Measurements from ENCODE around the gene CERS1. TPM values are rescaled to one million over a fixed set of nuclear protein-coding genes. Genes with fewer than 3 reads are reported as not detected.

CERS1 gene
- total RNA-seq, 2 donors from 2014 or later: 0.79 to 1.6 TPM

DNA sequence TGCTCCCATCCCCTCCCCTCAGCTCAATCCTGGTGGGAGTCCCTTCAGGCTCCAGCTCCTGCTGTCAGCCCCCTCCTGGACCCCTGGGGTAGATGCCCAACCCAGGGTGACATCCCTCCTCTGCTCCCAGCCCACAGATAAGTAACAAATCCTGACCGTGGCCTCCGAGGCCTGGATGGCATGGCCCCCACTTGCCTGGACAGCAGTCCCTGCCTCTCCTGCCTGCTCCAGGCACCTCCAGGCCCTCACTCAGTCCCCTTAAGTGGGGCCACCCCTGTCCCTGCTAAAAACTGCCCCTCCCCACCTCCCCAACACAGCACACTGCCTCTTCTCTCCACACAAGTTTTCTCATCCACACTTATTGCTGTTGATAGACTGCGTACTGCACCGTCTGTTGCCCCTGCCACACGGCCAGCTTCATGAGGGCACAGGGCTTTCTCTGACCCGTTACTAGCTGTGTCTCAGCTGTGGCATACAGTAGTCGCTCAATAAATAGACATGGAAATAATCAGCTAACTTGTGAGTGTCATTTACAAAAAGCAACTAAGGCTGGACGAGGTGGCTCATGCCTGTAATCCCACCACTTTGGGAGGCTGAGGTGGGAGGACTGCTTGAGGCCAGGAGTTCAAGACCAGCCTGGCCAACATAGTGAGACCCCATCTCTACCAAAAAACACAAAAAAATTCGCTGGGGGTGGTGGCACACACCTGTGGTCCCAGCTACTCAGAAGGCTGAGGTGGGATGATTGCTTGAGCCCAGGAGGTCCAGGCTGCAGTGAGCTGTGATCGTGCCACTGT lies 5.8 kb downstream of the CERS1 start:
- Histone ChIP-seq H3K4me3 (no peak overlapping the region), H3K27ac (no peak overlapping the region), H3K9me3 (no peaks in the 10 kb centered on the region), H3K27me3 (no peaks in the 10 kb centered on the region), H3K4me1 (peaks cover 0 to 16% of the 10 kb centered on the region in 2 donors), H3K36me3 (no peaks in the 10 kb centered on the region)
- no peak for DNase-seq (ENCODE audit: low spot score)
- TF ChIP-seq, protein P1, sequence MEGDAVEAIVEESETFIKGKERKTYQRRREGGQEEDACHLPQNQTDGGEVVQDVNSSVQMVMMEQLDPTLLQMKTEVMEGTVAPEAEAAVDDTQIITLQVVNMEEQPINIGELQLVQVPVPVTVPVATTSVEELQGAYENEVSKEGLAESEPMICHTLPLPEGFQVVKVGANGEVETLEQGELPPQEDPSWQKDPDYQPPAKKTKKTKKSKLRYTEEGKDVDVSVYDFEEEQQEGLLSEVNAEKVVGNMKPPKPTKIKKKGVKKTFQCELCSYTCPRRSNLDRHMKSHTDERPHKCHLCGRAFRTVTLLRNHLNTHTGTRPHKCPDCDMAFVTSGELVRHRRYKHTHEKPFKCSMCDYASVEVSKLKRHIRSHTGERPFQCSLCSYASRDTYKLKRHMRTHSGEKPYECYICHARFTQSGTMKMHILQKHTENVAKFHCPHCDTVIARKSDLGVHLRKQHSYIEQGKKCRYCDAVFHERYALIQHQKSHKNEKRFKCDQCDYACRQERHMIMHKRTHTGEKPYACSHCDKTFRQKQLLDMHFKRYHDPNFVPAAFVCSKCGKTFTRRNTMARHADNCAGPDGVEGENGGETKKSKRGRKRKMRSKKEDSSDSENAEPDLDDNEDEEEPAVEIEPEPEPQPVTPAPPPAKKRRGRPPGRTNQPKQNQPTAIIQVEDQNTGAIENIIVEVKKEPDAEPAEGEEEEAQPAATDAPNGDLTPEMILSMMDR (IDR thresholded peaks at IDR 0.05): no peak

DNA sequence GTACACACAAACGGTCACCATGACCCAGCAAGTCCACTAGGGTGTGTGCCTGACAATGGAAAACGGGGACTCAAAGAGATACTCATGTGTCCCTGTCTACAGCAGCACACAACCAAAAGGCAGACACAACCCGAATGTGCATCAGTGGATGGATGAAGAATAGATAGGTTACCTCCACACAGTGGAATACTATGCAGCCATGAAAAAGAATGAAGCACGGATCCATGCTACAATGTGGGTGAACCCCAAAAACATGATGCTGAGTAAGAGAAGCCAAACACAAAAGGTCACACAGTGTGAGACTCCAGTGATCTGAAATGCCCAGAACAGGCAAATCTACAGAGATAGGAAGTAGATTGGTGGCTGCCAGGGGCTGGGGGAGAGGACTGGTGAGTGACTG lies 9.0 kb downstream of the CERS1 start:
- H3K36me3 ChIP-seq: no peaks in the 10 kb centered on the region
- H3K4me1 ChIP-seq: no peaks in the 10 kb centered on the region
- no peak overlapping the region for H3K27ac ChIP-seq
- H3K9me3 ChIP-seq: no peaks in the 10 kb centered on the region
- H3K4me3 ChIP-seq: no peak overlapping the region
- DNase-seq (ENCODE audit: low spot score): no peak
- H3K27me3 ChIP-seq: no peaks in the 10 kb centered on the region
- TF ChIP-seq, protein P1 (IDR thresholded peaks at IDR 0.05): no peak

DNA sequence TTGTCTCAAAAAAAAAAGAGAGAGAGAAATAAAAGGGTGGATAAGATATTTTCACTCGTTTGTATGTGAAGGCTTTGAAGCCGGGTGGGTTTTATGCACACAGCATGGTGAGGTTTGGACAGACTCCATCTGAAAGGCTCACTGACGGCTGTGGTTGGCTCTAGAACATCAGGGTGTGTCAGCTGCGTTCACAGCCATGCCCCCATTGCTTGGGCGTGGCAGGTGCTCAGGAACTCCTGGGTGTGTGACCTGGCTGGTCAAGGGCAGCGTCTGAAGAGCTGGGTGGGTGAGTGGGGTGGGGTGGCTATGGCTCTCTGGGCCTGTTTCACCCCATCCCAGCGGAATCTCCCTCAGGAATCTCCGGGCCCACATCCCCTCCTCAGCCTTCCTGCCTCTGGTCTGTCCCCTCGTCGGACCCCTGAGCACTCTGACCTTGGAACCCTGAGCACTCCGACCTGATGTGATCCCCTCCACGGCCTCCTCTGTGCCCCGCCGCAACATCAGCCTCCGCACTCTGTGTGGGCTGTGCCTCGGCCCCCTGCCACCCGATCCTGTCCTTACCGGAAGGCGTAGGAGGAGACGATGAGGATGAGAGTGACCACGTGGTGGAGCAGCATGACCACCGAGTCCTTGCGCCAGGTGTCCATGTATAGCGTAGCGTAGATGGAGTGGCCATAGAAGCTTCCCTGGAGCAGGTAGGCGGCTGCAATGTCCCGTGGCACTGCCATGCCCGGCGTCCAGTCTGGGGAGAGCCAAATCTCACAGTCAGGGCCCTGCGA lies 12.2 kb downstream of the CERS1 start:
- no peak for DNase-seq (ENCODE audit: low spot score)
- TF ChIP-seq, protein P1 (IDR thresholded peaks at IDR 0.05): no peak
- Histone ChIP-seq H3K27ac (no peak overlapping the region), H3K4me3 (no peak overlapping the region), H3K36me3 (no peaks in the 10 kb centered on the region), H3K4me1 (no peaks in the 10 kb centered on the region), H3K27me3 (no peaks in the 10 kb centered on the region), H3K9me3 (no peaks in the 10 kb centered on the region)

DNA sequence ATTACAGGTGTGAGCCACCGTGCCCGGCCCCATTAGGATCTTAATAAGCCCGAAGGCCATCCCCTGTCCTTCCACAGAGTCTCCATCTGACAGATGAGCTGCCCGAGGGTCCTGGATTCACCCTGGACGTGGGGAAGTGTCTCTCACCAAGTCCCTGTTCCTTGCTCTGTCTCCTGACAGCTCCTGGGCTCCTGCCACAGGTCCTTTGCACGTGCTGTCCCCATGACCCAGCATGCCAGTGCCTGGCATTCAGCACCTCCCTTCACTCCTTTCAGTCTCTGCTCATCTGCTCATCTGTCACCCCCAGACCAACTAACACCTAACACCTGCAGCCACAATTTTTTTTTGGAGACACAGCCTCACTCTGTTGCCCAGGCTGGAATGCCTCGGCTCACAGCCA lies 14.5 kb downstream of the CERS1 start:
- DNase-seq (ENCODE audit: low spot score): no peak
- no peaks in the 10 kb centered on the region for H3K4me1 ChIP-seq
- H3K4me3 ChIP-seq: no peak overlapping the region
- no peaks in the 10 kb centered on the region for H3K36me3 ChIP-seq
- TF ChIP-seq, protein P1 (IDR thresholded peaks at IDR 0.05): no peak
- no peak overlapping the region for H3K27ac ChIP-seq
- no peaks in the 10 kb centered on the region for H3K9me3 ChIP-seq
- no peaks in the 10 kb centered on the region for H3K27me3 ChIP-seq

DNA sequence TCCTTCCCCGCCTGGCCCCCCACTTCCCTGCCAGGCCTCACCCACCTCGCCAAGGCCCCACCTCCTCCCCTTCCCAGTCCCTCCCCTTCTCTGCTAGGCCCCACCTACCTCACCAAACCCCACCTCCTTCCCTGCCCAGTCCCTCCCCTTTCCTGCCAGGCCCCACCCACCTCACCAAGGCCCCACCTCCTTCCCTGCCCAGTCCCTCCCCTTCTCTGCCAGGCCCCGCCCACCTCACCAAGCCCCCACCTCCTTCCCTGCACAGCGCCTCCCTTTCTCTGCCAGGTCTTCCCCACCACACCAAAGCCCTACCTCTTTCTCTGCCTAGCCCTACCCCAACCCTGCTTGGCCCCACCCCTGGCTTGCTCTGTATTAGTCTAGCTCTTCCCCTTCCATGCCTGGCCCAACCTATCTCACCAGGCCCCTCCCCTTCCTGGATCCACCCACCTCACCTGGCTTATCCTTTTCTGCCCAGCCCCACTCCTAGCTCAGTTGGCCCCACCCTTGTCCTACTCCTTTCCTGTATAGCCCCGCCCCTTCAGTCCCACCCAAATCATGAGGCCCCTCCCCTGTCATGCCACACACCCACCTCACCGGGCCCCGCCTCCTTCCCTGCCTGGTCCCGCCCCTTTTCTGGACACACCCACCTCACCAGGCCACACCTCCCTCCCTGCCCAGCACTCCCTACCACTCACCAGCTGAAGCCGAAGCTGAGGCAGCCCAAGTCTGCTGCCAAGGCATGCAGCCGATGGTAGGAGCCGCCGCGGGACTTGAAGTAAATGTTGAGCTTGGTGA lies 16.2 kb downstream of the CERS1 start:
- H3K27me3 ChIP-seq: no peaks in the 10 kb centered on the region
- no peaks in the 10 kb centered on the region for H3K4me1 ChIP-seq
- no peaks in the 10 kb centered on the region for H3K36me3 ChIP-seq
- H3K4me3 ChIP-seq: no peak overlapping the region
- no peak overlapping the region for H3K27ac ChIP-seq
- TF ChIP-seq, protein P1 (IDR thresholded peaks at IDR 0.05): no peak
- no peaks in the 10 kb centered on the region for H3K9me3 ChIP-seq
- DNase-seq (ENCODE audit: low spot score): no peak
